Activated CD8-positive, alpha-beta T cell treated with anti-CD3 and anti-CD28 coated beads, Interleukin-2, amount 10 ng/mL, durations not matched to agents 7 days and 5 days (primary cell): Measurements from ENCODE around the gene TRDMT1. TPM values are rescaled to one million over a fixed set of nuclear protein-coding genes. Genes with fewer than 3 reads are reported as not detected.

Experiments
- ATAC-seq: fragments of 150-1000 bp; cut with Tn5 transposase; one replicate; pipeline ENCODE4 v1.10.0; 2021; ENCODE audit warnings: moderate library complexity
- CTCF ChIA-PET: fragments of 350-600 bp; sonication (Branson Sonifier 250); formaldehyde crosslinking; loops from one replicate; lab custom pipeline; 2021; ENCODE audit warnings: antibody characterized with exemption; lab: Charles Lee
- POLR2A ChIA-PET: fragments of 350-600 bp; sonication (Branson Sonifier 250); formaldehyde crosslinking; loops from one replicate; lab custom pipeline; 2021; ENCODE audit warnings: antibody characterized with exemption; lab: Charles Lee
- DNase-seq: peaks from one replicate; pipeline ENCODE4 v3.0.0-alpha.2; 2020
- H3K27ac Mint-ChIP-seq: one replicate; pipeline ENCODE4 v1.8.0; 2021; ENCODE audit warnings: mild to moderate bottlenecking, mixed read lengths
- H3K27me3 Mint-ChIP-seq: one replicate; pipeline ENCODE4 v1.8.0; 2021; ENCODE audit warnings: low read depth, mixed read lengths
- H3K36me3 Mint-ChIP-seq: one replicate; pipeline ENCODE4 v1.8.0; 2021; ENCODE audit warnings: low read depth, mixed read lengths
- H3K4me1 Mint-ChIP-seq: one replicate; pipeline ENCODE4 v1.8.0; 2021; ENCODE audit warnings: low read depth, mixed read lengths
- H3K4me3 Mint-ChIP-seq: one replicate; pipeline ENCODE4 v1.8.0; 2021; ENCODE audit warnings: mild to moderate bottlenecking, mixed read lengths
- H3K9me3 Mint-ChIP-seq: one replicate; pipeline ENCODE4 v1.8.0; 2022; ENCODE audit warnings: mixed read lengths; ENCODE audit not compliant: insufficient read depth
- total RNA-seq, 2 experiments: library from RNA; stranded (reverse); gene quantifications; one replicate each; pipeline ENCODE4 v1.2.3, GENCODE V29; 2021

Gene TRDMT1
- total RNA-seq, 2 experiments from 2014 or later = 11.6 to 13.6 TPM

GRCh38 chr10:17175551-17175950 lies 25.9 kb downstream of the TRDMT1 start:
- ATAC-seq (peak; percentile 81), DNase-seq (peak; percentile 29)
- POLR2A ChIA-PET = interaction anchor here (2.1 kb wide), 1 partner anchor 54 kb away, joined by 9 read pairs; no protein-coding TSS in a partner anchor
- peak overlapping the region; percentile 66 for H3K27ac Mint-ChIP-seq
- H3K4me3 Mint-ChIP-seq = peak overlapping the region; percentile 29
- H3K4me1 Mint-ChIP-seq = peaks cover 18% of the 10 kb centered on the region
- H3K27me3 Mint-ChIP-seq = no peaks in the 10 kb centered on the region
- H3K36me3 Mint-ChIP-seq = peaks cover 6% of the 10 kb centered on the region
- CTCF ChIA-PET = interaction anchor here (0.9 to 2.7 kb wide), 4 partner anchors 8 to 348 kb away, joined by 3 to 6 read pairs (median 4); no protein-coding TSS in a partner anchor
- H3K9me3 Mint-ChIP-seq = no peaks in the 10 kb centered on the region

- ATAC-seq = no peak
- Mint-ChIP-seq H3K9me3 (no peaks in the 10 kb centered on the region), H3K4me1 (peaks cover 21% of the 10 kb centered on the region), H3K27ac (no peak overlapping the region), H3K36me3 (peaks cover 6% of the 10 kb centered on the region), H3K4me3 (no peak overlapping the region), H3K27me3 (no peaks in the 10 kb centered on the region)
- POLR2A ChIA-PET = interaction anchor here (2.1 kb wide), 1 partner anchor 55 kb away, joined by 9 read pairs; no protein-coding TSS in a partner anchor
- CTCF ChIA-PET = interaction anchor here (0.7 to 1.7 kb wide), 3 partner anchors 9 to 84 kb away, joined by 3 to 4 read pairs (median 3); no protein-coding TSS in a partner anchor
- DNase-seq = no peak
Observed at GRCh38 chr10:17174626-17175025, 26.8 kb downstream of the TRDMT1 start.

GRCh38 chr10:17171141-17171641 lies 30.3 kb downstream of the TRDMT1 start:
- no peaks in the 10 kb centered on the region for H3K27me3 Mint-ChIP-seq
- H3K36me3 Mint-ChIP-seq = peaks cover 10% of the 10 kb centered on the region
- ATAC-seq = no peak
- no peak overlapping the region for H3K27ac Mint-ChIP-seq
- H3K4me1 Mint-ChIP-seq = peaks cover 21% of the 10 kb centered on the region
- no peak overlapping the region for H3K4me3 Mint-ChIP-seq
- no peak for DNase-seq
- ChIA-PET CTCF (no interaction called here), POLR2A (no interaction called here)
- no peaks in the 10 kb centered on the region for H3K9me3 Mint-ChIP-seq

- Mint-ChIP-seq H3K27ac (no peak overlapping the region), H3K4me3 (no peak overlapping the region), H3K36me3 (peaks cover 12% of the 10 kb centered on the region), H3K9me3 (no peaks in the 10 kb centered on the region), H3K4me1 (peaks cover 8% of the 10 kb centered on the region), H3K27me3 (no peaks in the 10 kb centered on the region)
- ChIA-PET CTCF (interaction anchor here (0.7 to 1.4 kb wide), 3 partner anchors 13 to 87 kb away, joined by 3 read pairs; no protein-coding TSS in a partner anchor), POLR2A (no interaction called here)
- ATAC-seq (no peak), DNase-seq (no peak)
Observed at GRCh38 chr10:17169803-17170202, 31.7 kb downstream of the TRDMT1 start.

- no peaks in the 10 kb centered on the region for H3K9me3 Mint-ChIP-seq
- DNase-seq = no peak
- no peak overlapping the region for H3K4me3 Mint-ChIP-seq
- peaks cover 17% of the 10 kb centered on the region for H3K36me3 Mint-ChIP-seq
- no peaks in the 10 kb centered on the region for H3K27me3 Mint-ChIP-seq
- peaks cover 5% of the 10 kb centered on the region for H3K4me1 Mint-ChIP-seq
- H3K27ac Mint-ChIP-seq = no peak overlapping the region
- POLR2A ChIA-PET = interaction anchor here (1.3 kb wide), 1 partner anchor 137 kb away, joined by 5 read pairs; no protein-coding TSS in a partner anchor
- no peak for ATAC-seq
- CTCF ChIA-PET = interaction anchor here (1.0 to 1.4 kb wide), 3 partner anchors 10 to 310 kb away, joined by 3 to 6 read pairs (median 4); no protein-coding TSS in a partner anchor
Observed at GRCh38 chr10:17166699-17167098, 34.8 kb downstream of the TRDMT1 start.

- H3K36me3 Mint-ChIP-seq = peaks cover 10% of the 10 kb centered on the region
- CTCF ChIA-PET = interaction anchor here (1.6 kb wide), 1 partner anchor 18 kb away, joined by 4 read pairs; no protein-coding TSS in a partner anchor
- ATAC-seq (no peak), DNase-seq (no peak)
- POLR2A ChIA-PET = no interaction called here
- H3K27ac Mint-ChIP-seq = no peak overlapping the region
- H3K27me3 Mint-ChIP-seq = no peaks in the 10 kb centered on the region
- no peaks in the 10 kb centered on the region for H3K4me1 Mint-ChIP-seq
- H3K9me3 Mint-ChIP-seq = no peaks in the 10 kb centered on the region
- no peak overlapping the region for H3K4me3 Mint-ChIP-seq
Observed at GRCh38 chr10:17162828-17163227, 38.6 kb downstream of the TRDMT1 start.

GRCh38 chr10:17161775-17162174 lies 39.7 kb downstream of the TRDMT1 start:
- Mint-ChIP-seq H3K4me3 (no peak overlapping the region), H3K9me3 (no peaks in the 10 kb centered on the region), H3K4me1 (no peaks in the 10 kb centered on the region), H3K27ac (no peak overlapping the region), H3K27me3 (no peaks in the 10 kb centered on the region), H3K36me3 (peaks cover 10% of the 10 kb centered on the region)
- ATAC-seq (no peak), DNase-seq (no peak)
- ChIA-PET CTCF (interaction anchor here (1.6 kb wide), 1 partner anchor 17 kb away, joined by 4 read pairs; no protein-coding TSS in a partner anchor), POLR2A (no interaction called here)

- Mint-ChIP-seq H3K4me3 (no peak overlapping the region), H3K27ac (no peak overlapping the region), H3K4me1 (peaks cover 3% of the 10 kb centered on the region), H3K36me3 (peaks cover 8% of the 10 kb centered on the region), H3K27me3 (no peaks in the 10 kb centered on the region), H3K9me3 (no peaks in the 10 kb centered on the region)
- CTCF ChIA-PET = interaction anchor here (1.0 kb wide), 1 partner anchor 22 kb away, joined by 3 read pairs; no protein-coding TSS in a partner anchor
- ATAC-seq (no peak), DNase-seq (no peak)
- POLR2A ChIA-PET = no interaction called here
Observed at GRCh38 chr10:17157024-17157423, 44.4 kb downstream of the TRDMT1 start.

- Mint-ChIP-seq H3K27ac (no peak overlapping the region), H3K9me3 (no peaks in the 10 kb centered on the region), H3K4me3 (no peak overlapping the region), H3K27me3 (no peaks in the 10 kb centered on the region), H3K36me3 (peaks cover 8% of the 10 kb centered on the region), H3K4me1 (peaks cover 3% of the 10 kb centered on the region)
- CTCF ChIA-PET = no interaction called here
- POLR2A ChIA-PET = no interaction called here
- no peak for ATAC-seq
- DNase-seq = no peak
Observed at GRCh38 chr10:17155826-17156225, 45.6 kb downstream of the TRDMT1 start.

- no peak for DNase-seq
- H3K4me3 Mint-ChIP-seq = no peak overlapping the region
- ChIA-PET POLR2A (no interaction called here), CTCF (no interaction called here)
- peaks cover 10% of the 10 kb centered on the region for H3K36me3 Mint-ChIP-seq
- H3K27me3 Mint-ChIP-seq = no peaks in the 10 kb centered on the region
- no peak overlapping the region for H3K27ac Mint-ChIP-seq
- ATAC-seq = no peak
- no peaks in the 10 kb centered on the region for H3K9me3 Mint-ChIP-seq
- H3K4me1 Mint-ChIP-seq = peaks cover 3% of the 10 kb centered on the region
Observed at GRCh38 chr10:17154116-17154515, 47.4 kb downstream of the TRDMT1 start.

GRCh38 chr10:17153321-17153720 lies 48.2 kb downstream of the TRDMT1 start:
- CTCF ChIA-PET = interaction anchor here (1.2 kb wide), 1 partner anchor 16 kb away, joined by 3 read pairs; no protein-coding TSS in a partner anchor
- POLR2A ChIA-PET = no interaction called here
- no peak overlapping the region for H3K27ac Mint-ChIP-seq

GRCh38 chr10:17151716-17152115 lies 49.8 kb downstream of the TRDMT1 start:
- H3K27me3 Mint-ChIP-seq = no peaks in the 10 kb centered on the region
- no peak for ATAC-seq
- H3K9me3 Mint-ChIP-seq = no peaks in the 10 kb centered on the region
- peaks cover 3% of the 10 kb centered on the region for H3K4me1 Mint-ChIP-seq
- peaks cover 14% of the 10 kb centered on the region for H3K36me3 Mint-ChIP-seq
- H3K27ac Mint-ChIP-seq = no peak overlapping the region
- CTCF ChIA-PET = interaction anchor here (1.2 kb wide), 2 partner anchors 9 to 1732 kb away, joined by 3 to 4 read pairs; no protein-coding TSS in a partner anchor
- no peak overlapping the region for H3K4me3 Mint-ChIP-seq
- POLR2A ChIA-PET = no interaction called here
- DNase-seq = no peak

More at GRCh38 chr10:17153321-17153720, 48.2 kb downstream of the TRDMT1 start:
- no peak for ATAC-seq
- peaks cover 3% of the 10 kb centered on the region for H3K4me1 Mint-ChIP-seq
- DNase-seq = no peak
- no peaks in the 10 kb centered on the region for H3K27me3 Mint-ChIP-seq
- H3K36me3 Mint-ChIP-seq = peaks cover 10% of the 10 kb centered on the region
- H3K9me3 Mint-ChIP-seq = no peaks in the 10 kb centered on the region
- H3K4me3 Mint-ChIP-seq = no peak overlapping the region
